Measurements from ENCODE around the gene RBM15B.

DNA sequence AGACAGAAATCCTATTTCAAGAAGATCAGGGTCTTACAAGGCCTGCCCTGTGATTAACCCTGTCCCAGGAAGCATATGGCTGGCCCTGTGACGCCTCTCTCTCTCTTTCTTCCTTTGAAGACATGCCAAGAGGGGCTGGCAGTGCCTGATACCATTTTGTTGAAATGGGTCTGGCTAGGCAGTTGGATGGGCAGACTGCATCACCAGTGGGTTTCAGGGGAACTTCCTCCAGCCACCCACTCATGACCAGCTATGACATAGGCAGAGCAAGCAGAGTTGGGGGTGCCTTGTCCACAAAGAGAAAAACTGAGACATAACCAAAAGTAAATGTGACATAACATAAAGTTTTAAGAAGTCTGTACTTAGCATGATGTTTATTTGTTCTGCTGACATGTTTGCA lies 37.4 kb upstream of the RBM15B start:
- TF ChIP-seq, protein P1, sequence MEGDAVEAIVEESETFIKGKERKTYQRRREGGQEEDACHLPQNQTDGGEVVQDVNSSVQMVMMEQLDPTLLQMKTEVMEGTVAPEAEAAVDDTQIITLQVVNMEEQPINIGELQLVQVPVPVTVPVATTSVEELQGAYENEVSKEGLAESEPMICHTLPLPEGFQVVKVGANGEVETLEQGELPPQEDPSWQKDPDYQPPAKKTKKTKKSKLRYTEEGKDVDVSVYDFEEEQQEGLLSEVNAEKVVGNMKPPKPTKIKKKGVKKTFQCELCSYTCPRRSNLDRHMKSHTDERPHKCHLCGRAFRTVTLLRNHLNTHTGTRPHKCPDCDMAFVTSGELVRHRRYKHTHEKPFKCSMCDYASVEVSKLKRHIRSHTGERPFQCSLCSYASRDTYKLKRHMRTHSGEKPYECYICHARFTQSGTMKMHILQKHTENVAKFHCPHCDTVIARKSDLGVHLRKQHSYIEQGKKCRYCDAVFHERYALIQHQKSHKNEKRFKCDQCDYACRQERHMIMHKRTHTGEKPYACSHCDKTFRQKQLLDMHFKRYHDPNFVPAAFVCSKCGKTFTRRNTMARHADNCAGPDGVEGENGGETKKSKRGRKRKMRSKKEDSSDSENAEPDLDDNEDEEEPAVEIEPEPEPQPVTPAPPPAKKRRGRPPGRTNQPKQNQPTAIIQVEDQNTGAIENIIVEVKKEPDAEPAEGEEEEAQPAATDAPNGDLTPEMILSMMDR (IDR thresholded peaks at IDR 0.05; ENCODE audit: borderline replicate concordance, extremely low read depth, low read length, poor library complexity, severe bottlenecking) = no peak
- no peak for TF ChIP-seq EZH2 (IDR thresholded peaks at IDR 0.05; ENCODE audit: borderline replicate concordance, low read depth, low read length, severe bottlenecking)
